ENCODE results near the gene FRMD4A.

Gene FRMD4A

DNA sequence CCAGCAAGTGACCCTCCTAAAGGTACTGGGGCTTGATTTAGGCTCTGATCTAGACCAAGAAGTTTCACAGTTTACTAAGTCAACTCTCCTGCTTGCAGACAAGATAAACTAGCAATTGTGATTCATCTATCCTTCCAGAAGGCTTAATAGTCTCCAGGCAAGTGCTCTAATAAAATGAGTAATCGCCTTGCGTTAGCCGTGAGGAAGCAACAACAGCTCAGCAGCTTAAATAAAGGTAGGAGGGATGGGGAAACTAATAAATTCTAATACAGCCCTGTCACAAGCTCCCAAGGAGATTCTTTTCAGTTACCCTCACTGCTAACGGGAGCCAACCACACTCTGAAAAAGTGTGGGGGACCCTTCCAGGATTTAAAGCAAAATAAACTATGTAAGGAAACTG lies 48.4 kb downstream of the FRMD4A start:
- H3K27ac ChIP-seq (ENCODE audit: low read depth, low read length), result no peak overlapping the region
- TF ChIP-seq, protein P1, sequence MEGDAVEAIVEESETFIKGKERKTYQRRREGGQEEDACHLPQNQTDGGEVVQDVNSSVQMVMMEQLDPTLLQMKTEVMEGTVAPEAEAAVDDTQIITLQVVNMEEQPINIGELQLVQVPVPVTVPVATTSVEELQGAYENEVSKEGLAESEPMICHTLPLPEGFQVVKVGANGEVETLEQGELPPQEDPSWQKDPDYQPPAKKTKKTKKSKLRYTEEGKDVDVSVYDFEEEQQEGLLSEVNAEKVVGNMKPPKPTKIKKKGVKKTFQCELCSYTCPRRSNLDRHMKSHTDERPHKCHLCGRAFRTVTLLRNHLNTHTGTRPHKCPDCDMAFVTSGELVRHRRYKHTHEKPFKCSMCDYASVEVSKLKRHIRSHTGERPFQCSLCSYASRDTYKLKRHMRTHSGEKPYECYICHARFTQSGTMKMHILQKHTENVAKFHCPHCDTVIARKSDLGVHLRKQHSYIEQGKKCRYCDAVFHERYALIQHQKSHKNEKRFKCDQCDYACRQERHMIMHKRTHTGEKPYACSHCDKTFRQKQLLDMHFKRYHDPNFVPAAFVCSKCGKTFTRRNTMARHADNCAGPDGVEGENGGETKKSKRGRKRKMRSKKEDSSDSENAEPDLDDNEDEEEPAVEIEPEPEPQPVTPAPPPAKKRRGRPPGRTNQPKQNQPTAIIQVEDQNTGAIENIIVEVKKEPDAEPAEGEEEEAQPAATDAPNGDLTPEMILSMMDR (IDR thresholded peaks at IDR 0.05; ENCODE audit: insufficient read depth, low read length, poor library complexity, severe bottlenecking), result no peak
- TF ChIP-seq EZH2phosphoT487 (conservative IDR thresholded peaks at IDR 0.05; ENCODE audit: low read length), result no peak
- no peaks in the 10 kb centered on the region for H3K9me2 ChIP-seq (replicated peaks; ENCODE audit: insufficient read depth, low read length)
- H4K20me1 ChIP-seq (ENCODE audit: low read depth, low read length), result no peaks in the 10 kb centered on the region
- H2AFZ ChIP-seq (ENCODE audit: low read depth, low read length, severe bottlenecking), result no peak overlapping the region
- no peak overlapping the region for H3K4me3 ChIP-seq (ENCODE audit: insufficient read depth, low read length, poor library complexity, severe bottlenecking)
- no peaks in the 10 kb centered on the region for H3K9me3 ChIP-seq (ENCODE audit: insufficient read depth, low read length)
- H3K36me3 ChIP-seq (ENCODE audit: low read length), result no peaks in the 10 kb centered on the region
- H3K79me2 ChIP-seq (ENCODE audit: insufficient read depth, low read length), result no peaks in the 10 kb centered on the region
- H3F3A ChIP-seq (ENCODE audit: insufficient read depth), result no peaks in the 10 kb centered on the region
- no peak overlapping the region for H3K9ac ChIP-seq (ENCODE audit: low read length)
- H3K27me3 ChIP-seq (ENCODE audit: low read length), result no peaks in the 10 kb centered on the region
- H3K4me2 ChIP-seq (ENCODE audit: low read depth, low read length, poor library complexity, severe bottlenecking), result no peak overlapping the region

DNA sequence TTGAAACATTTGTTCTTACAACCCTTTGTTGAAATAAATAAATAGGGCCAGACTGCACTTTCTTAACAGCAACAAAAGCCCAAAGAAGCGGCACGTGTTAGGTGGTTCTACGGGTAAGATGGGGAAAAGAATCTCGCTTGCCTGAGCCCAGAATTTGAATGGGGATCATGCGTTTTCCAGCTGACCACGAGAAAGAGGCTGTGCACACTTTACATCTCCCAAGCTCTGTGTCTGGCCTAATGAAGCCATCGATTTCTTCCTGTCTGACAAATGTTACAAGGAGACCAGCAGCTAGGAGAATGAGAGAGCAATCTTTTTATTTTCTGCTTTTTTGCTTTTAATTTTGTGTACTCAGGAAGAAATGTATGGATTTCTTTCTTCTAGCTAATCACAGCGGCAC lies 52.2 kb downstream of the FRMD4A start:
- H3K27me3 ChIP-seq (ENCODE audit: low read length), result no peaks in the 10 kb centered on the region
- no peak overlapping the region for H3K4me3 ChIP-seq (ENCODE audit: insufficient read depth, low read length, poor library complexity, severe bottlenecking)
- no peak overlapping the region for H3K9ac ChIP-seq (ENCODE audit: low read length)
- TF ChIP-seq EZH2phosphoT487 (conservative IDR thresholded peaks at IDR 0.05; ENCODE audit: low read length), result no peak
- TF ChIP-seq, protein P1 (IDR thresholded peaks at IDR 0.05; ENCODE audit: insufficient read depth, low read length, poor library complexity, severe bottlenecking), result no peak
- H3K9me2 ChIP-seq (replicated peaks; ENCODE audit: insufficient read depth, low read length), result no peaks in the 10 kb centered on the region
- H3K36me3 ChIP-seq (ENCODE audit: low read length), result no peaks in the 10 kb centered on the region
- H3F3A ChIP-seq (ENCODE audit: insufficient read depth), result no peaks in the 10 kb centered on the region
- no peak overlapping the region for H3K27ac ChIP-seq (ENCODE audit: low read depth, low read length)
- no peak overlapping the region for H2AFZ ChIP-seq (ENCODE audit: low read depth, low read length, severe bottlenecking)
- H3K9me3 ChIP-seq (ENCODE audit: insufficient read depth, low read length), result no peaks in the 10 kb centered on the region
- H3K4me2 ChIP-seq (ENCODE audit: low read depth, low read length, poor library complexity, severe bottlenecking), result no peak overlapping the region
- H4K20me1 ChIP-seq (ENCODE audit: low read depth, low read length), result no peaks in the 10 kb centered on the region
- H3K79me2 ChIP-seq (ENCODE audit: insufficient read depth, low read length), result no peaks in the 10 kb centered on the region

DNA sequence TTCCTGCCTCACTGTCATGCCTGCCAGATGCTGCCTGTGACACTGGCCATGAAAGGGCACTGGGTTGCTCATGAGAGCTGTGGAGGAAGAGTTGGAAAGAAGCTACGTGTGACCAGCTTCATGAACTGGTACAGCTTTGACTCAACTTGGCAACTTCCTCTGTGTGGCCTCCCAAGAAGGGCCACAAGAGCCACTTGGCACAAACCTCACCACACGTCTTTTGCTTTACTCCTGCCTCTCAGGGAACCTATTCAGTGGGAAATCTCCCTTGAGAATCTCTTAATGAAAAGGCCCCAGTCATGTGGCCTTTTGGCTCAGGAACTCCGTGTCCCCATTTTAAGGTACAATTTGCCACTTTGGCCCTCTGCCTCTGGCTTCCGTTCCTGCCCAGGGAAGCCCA lies 54.5 kb downstream of the FRMD4A start:
- Histone ChIP-seq H3K9me3 (ENCODE audit: insufficient read depth, low read length) (no peaks in the 10 kb centered on the region), H4K20me1 (ENCODE audit: low read depth, low read length) (no peaks in the 10 kb centered on the region), H3K4me2 (ENCODE audit: low read depth, low read length, poor library complexity, severe bottlenecking) (no peak overlapping the region), H3K9ac (ENCODE audit: low read length) (no peak overlapping the region), H3F3A (ENCODE audit: insufficient read depth) (no peaks in the 10 kb centered on the region), H3K4me3 (ENCODE audit: insufficient read depth, low read length, poor library complexity, severe bottlenecking) (no peak overlapping the region), H3K36me3 (ENCODE audit: low read length) (no peaks in the 10 kb centered on the region), H3K27ac (ENCODE audit: low read depth, low read length) (no peak overlapping the region), H3K27me3 (ENCODE audit: low read length) (no peaks in the 10 kb centered on the region), H3K9me2 (replicated peaks; ENCODE audit: insufficient read depth, low read length) (no peaks in the 10 kb centered on the region), H3K79me2 (ENCODE audit: insufficient read depth, low read length) (no peaks in the 10 kb centered on the region), H2AFZ (ENCODE audit: low read depth, low read length, severe bottlenecking) (no peak overlapping the region)
- TF ChIP-seq, protein P1 (IDR thresholded peaks at IDR 0.05; ENCODE audit: insufficient read depth, low read length, poor library complexity, severe bottlenecking), result no peak
- TF ChIP-seq EZH2phosphoT487 (conservative IDR thresholded peaks at IDR 0.05; ENCODE audit: low read length), result no peak

All from SU-DHL-6 (cell line).